ENCODE measurements around the gene FHL2.
"Not testable (repeated sequence)": the region's sequence is repeated elsewhere in the genome, so short reads cannot be mapped to it uniquely, and the experiment has no call there.

FHL2 gene

GRCh38 chr2:105398336-105399206 is at the start of gene FHL2:
Gene FHL2 (minus strand): TSS chr2:105399051. CDS start chr2:105386516, 12,535 bp downstream.
- peak; percentile 60 for DNase-seq (ENCODE audit: low spot score)

DNA sequence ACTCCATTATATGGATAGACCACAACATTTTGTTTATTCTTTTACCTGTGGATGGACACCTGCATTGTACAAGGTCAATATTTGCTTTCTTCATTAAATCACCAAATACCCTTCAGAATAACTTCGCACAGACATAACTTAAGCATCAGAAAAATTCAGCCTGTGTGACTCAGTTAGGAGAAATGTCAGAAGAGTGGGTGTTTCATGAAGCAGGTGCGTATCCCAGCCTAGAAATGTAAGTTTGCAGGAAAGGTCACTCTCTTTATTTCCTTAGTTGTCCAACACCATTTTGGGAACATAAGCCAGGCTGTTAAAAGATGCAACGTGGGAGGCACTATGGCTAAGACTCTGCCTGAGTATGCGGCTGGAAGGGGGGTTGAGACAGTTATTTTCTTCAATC is 48.6 kb upstream of the FHL2 start:
- DNase-seq (ENCODE audit: low spot score), result no peak

GRCh38 chr2:105446501-105446900 is 47.6 kb upstream of the FHL2 start:
- no peak for DNase-seq (ENCODE audit: low spot score)

DNA sequence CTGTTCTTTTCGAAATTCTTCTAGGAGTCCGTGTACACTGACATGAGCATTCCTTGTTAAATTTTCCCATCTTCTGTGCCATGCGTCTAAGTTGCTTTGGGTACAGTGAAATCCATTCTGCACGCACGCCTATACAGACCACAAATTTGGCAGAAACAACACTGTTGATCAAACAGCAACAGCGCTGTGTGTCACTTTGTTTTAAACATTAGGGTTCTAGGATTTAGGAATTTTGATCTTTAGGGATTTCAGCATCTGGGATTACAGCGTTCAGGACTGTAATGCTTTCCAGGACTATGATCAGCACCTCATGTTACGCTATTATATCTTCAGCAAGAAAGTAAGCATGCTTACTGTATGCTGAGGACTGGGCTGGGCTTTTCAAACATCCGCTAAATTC is 47.1 kb upstream of the FHL2 start:
- no peak for DNase-seq (ENCODE audit: low spot score)

DNA sequence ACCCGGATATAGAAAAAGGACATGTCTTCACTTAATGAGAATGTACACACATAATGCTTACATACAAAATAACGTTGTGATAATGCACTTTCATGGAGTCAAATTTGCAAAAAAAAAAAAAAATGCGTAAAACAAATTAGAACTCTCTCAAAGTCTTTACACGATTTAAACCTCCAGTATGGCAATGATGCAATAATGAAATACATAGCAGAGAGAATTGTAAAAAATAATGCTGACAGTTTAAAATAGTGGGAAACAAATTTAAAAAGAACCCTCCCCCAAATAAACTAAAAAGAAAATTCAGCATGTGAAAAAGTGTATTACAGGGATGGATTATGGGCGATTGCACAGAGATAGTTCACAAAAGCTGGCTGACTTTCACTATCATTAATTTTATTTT is 46.6 kb upstream of the FHL2 start:
- DNase-seq (ENCODE audit: low spot score), result no peak

GRCh38 chr2:105443617-105444598 is 45.1 kb upstream of the FHL2 start:
- no peak for DNase-seq (ENCODE audit: low spot score)

DNA sequence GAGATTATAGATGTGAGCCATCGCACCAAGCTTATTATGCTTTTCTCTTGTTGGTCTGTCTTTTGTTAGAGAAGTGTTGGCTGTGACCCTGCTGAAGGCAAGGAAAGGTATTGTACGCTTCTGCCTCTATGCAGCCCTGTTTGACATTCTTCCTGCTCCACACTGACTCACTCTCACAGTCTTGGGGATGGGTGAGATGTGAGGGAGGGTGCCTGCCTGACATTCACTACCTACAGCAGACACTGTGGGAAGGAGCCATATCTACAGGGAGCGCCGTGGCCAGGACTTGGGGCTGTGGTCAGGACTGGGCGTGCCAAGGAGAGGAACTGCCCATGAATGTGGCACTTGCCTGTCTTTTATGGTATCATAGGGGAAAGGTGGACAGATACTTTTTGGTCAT is 43.9 kb upstream of the FHL2 start:
- no peak for DNase-seq (ENCODE audit: low spot score)

- no peak for DNase-seq (ENCODE audit: low spot score)
Observed at GRCh38 chr2:105442056-105442455, 43.2 kb upstream of the FHL2 start.

GRCh38 chr2:105439141-105439540 is 40.3 kb upstream of the FHL2 start:
- DNase-seq (ENCODE audit: low spot score), result no peak

DNA sequence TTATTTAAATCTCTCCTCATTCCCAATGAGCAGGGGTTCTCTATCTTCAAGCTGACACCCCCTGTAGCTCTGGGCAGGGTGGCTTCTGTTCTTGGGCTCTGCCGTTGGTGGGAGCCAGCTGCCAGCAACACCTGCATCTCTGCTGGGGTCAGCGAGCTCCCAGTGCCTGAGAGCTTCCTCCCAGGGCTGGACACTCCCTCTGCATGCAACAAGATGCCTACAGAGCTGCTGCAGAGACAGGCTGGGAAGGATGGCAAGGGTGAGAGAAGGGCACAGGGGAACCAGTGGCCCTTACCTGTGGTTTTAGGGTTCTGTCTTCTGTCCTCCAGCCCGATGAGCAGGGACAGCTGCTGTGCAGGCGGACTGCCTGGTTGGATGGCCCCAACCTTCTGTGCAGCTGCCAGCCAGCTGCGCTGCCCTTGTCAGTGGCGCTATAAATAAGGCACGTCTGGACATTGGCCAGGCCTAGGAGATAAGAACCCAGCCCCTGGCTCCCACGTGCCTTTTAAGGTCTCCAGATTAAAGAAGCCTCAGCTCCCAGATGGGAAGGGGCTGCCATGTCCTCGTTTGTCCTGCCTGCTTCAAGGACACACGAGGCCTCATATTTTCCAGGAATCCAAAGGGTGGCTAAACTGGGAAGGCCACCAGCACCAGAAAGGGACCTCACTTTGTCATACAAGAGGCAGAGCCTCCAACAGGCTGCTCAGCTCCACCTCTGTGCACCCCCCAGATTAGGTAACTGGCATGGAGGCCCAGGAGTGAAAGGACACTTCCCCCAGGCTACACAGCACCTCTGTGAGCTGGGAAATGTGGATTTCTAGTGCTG is 39.5 kb upstream of the FHL2 start:
- DNase-seq (ENCODE audit: low spot score), result no peak

GRCh38 chr2:105437708-105438103 is 38.9 kb upstream of the FHL2 start:
- no peak for DNase-seq (ENCODE audit: low spot score)

DNA sequence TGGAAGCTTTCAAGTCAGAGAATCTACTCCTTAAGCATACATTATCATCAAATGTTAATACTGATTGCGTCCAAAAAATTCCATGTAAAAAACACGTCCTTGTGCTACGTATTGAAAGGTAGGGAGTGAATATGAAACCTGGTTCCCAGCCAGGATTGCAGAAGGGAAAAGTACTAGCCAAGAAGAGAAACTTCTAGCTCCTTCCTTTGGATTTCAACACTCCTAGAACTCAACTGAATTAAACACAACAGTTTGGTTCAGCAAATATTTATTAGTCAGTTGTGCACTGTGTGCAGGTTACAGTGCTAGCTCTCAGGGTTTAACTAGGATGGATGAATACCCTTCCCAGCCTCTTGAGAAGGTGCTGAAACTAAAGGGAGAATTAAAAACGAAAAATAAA is 33.9 kb upstream of the FHL2 start:
- DNase-seq (ENCODE audit: low spot score), result no peak

DNA sequence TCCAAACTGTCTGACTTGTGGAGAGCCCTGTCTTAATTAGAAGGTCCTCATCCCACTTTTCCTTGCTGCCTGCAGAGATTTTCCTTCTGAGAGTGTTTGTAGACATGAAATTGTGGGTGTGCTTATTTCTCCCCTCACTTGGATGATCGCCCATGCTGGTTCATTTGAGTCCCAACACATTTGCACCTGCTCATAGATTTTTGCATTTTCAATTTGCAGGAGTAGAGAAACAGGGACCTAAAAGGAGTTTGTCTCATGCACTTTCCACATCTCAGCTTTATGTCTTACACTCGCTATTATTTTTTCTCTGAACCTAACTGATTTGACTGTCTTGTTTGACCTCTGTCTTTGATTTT is 33.2 kb upstream of the FHL2 start:
- DNase-seq (ENCODE audit: low spot score), result peak; percentile 28

GRCh38 chr2:105431367-105432043 is 32.7 kb upstream of the FHL2 start:
- DNase-seq (ENCODE audit: low spot score), result peak; percentile 57

- no peak for DNase-seq (ENCODE audit: low spot score)
Observed at GRCh38 chr2:105428387-105429018, 29.7 kb upstream of the FHL2 start.

DNA sequence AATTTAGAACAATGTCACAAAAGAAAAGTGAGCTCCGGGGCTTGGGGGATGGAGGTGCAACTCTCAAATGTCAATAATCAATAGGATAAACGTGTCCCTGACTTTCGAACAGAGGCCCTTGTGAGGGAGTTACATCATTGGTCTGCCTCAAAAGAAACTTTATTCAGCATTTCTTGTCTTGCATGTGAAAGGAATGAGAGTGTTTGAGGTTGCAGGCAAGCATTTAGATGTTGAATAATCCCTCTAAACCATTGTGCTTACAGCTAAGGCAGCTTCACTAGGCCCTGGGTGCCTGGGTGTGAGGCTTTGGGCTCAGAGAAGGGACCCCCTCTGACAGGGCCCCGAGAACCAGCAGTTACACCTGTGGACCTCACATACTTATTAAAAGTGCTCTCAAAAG is 28.6 kb upstream of the FHL2 start:
- no peak for DNase-seq (ENCODE audit: low spot score)

DNA sequence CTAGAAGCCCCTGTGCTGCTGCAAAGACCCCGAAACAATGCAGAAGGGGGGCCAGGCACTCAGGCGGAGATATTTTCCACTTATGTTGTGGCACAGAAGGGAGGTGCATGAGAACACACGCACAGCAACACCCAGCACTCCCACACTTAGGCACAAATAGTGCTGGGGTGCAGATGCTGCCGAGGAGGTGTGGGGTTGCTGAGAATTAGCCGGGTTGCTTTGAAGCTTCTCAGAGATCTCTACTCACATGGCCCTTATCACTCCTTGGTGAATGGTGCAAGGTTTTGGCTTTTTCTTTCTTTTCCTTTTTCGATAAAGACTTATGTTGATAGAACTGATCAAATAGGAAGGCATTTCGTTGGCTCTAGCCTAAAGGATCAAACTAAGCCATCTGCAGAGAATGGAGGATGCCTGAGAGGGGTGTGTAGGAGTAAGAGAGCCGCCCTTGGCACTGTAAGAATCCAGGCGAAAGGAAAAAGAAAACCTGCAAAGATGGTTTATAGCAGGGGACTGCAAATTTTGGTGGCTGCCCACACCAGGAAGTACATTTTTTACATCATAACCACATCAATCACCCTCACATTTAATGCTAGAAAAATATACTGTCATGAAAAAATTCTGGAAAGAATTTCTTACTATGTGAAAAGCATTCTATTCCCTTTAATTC is 27.9 kb upstream of the FHL2 start:
- peak; percentile 76 for DNase-seq (ENCODE audit: low spot score)

DNA sequence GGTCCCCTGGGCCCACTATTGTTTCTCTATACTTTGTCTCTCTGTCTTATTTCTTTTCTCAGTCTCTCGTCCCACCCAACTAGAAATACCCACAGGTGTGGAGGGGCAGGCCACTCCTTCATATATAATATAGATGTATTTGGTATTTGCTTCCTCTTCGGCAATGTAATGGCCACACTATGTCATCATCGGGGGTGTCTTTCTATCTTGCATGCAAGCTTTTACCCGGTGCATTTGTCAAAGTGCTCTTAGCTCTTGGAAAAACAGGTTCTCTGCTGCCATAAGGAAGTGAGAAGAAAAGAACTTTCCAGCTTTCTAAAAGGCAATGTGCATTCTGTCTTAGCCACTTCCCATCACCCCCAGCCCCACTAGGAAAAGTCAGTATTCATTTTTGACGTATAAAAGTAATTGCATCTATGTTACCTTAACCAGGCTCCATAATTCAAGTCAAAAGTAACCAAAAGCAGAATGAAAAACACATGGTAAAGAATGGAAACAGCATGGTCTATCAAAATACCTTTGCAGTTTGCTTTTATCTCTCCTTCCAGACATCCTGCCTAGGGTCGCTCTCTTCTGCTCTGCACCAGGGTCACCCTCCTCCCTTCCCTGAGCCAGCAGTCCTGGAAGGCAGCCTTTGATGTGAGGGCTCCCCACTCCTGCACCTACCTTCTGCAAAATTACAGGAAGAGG is 27.2 kb upstream of the FHL2 start:
- DNase-seq (ENCODE audit: low spot score), result no peak

- DNase-seq (ENCODE audit: low spot score), result not testable (repeated sequence)
Observed at GRCh38 chr2:105424836-105425235, 26.0 kb upstream of the FHL2 start.

DNA sequence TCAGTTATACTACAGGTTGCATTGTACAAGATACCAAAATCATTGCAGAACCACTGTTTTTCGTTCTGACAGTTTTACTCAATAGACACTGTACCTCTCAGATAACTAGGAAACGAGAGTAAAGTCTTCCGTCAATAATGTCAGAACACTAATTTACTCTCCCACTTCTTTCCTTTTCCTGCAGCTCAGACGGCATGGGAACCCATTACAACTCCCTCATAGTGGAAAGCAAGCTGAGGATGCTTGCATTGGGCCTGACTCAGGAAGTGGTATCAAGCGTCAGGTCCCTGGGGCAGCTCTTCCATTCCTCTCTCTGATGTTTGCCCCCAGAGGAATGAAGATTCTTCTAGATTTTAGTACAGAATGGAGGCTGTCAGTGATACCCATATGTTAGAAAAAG is 23.9 kb upstream of the FHL2 start:
- no peak for DNase-seq (ENCODE audit: low spot score)

Measured in Ammon's horn (tissue), 1 donor.